Hepatocyte (in vitro differentiated cells): ENCODE results near the gene OXER1. TPM values are rescaled to one million over a fixed set of nuclear protein-coding genes. Genes with fewer than 3 reads are reported as not detected.

ENCODE experiments used
- DNase-seq: peaks from one replicate; pipeline ENCODE4 v3.0.0-alpha.2; 2016; ENCODE audit warnings: low spot score
- H2AFZ ChIP-seq: fragments of 200-600 bp; sonication (generic); 2 replicates; pipeline ENCODE4 v1.6.0; 2016; ENCODE audit warnings: antibody characterized with exemption, mild to moderate bottlenecking
- H3K27ac ChIP-seq: fragments of 200-600 bp; sonication (generic); 2 replicates; pipeline ENCODE4 v1.5.1; 2016; ENCODE audit warnings: mild to moderate bottlenecking
- H3K27me3 ChIP-seq: fragments of 200-600 bp; sonication (generic); 2 replicates; pipeline ENCODE4 v1.6.1; 2016
- H3K36me3 ChIP-seq: fragments of 200-600 bp; sonication (generic); replicated peaks from 2 replicates; pipeline ENCODE4 v1.5.1; 2016; ENCODE audit warnings: low read depth; ENCODE audit not compliant: insufficient read depth
- H3K4me1 ChIP-seq: fragments of 200-600 bp; sonication (generic); 2 replicates; pipeline ENCODE4 v1.5.1; 2016; ENCODE audit warnings: mild to moderate bottlenecking, moderate library complexity; ENCODE audit not compliant: insufficient read depth
- H3K4me2 ChIP-seq: fragments of 200-600 bp; sonication (generic); 2 replicates; pipeline ENCODE4 v1.6.0; 2016
- H3K4me3 ChIP-seq: fragments of 200-600 bp; sonication (generic); 2 replicates; pipeline ENCODE4 v1.5.1; 2016; ENCODE audit warnings: mild to moderate bottlenecking
- H3K79me2 ChIP-seq: fragments of 200-600 bp; sonication (generic); 2 replicates; pipeline ENCODE4 v1.6.0; 2017; ENCODE audit warnings: mild to moderate bottlenecking
- H3K9me2 ChIP-seq: fragments of 200-600 bp; sonication (generic); replicated peaks from 2 replicates; pipeline ENCODE4 v1.6.0; 2017; ENCODE audit warnings: mild to moderate bottlenecking; ENCODE audit not compliant: insufficient read depth
- H3K9me3 ChIP-seq: fragments of 200-600 bp; sonication (generic); 2 replicates; pipeline ENCODE4 v1.5.1; 2016; ENCODE audit warnings: low read depth, mild to moderate bottlenecking
- H4K20me1 ChIP-seq: fragments of 200-600 bp; sonication (generic); 2 replicates; pipeline ENCODE4 v1.6.0; 2016; ENCODE audit warnings: mild to moderate bottlenecking; ENCODE audit not compliant: insufficient read depth, poor library complexity, severe bottlenecking
- EZH2 ChIP-seq: fragments of 200-600 bp; sonication (generic); IDR thresholded peaks from 2 replicates; pipeline ENCODE4 v1.6.1; 2016; ENCODE audit warnings: antibody characterized with exemption, mild to moderate bottlenecking, borderline replicate concordance
- EZH2phosphoT487 ChIP-seq: fragments of 200-600 bp; sonication (generic); IDR thresholded peaks from one replicate; pipeline ENCODE4 v1.6.1; 2018; ENCODE audit warnings: antibody characterized with exemption, mild to moderate bottlenecking, low read depth, moderate library complexity; ENCODE audit not compliant: unreplicated experiment, severe bottlenecking
- WGBS: methylation state at CpG from one replicate; pipeline ENCODE4 v1.1.6; 2016; ENCODE audit warnings: low lambda C conversion rate; ENCODE audit errors: missing lambda C conversion rate; 5-methylcytosine and 5-hydroxymethylcytosine counted together
- polyA plus RNA-seq: library from polyadenylated mRNA; unstranded; fragments of >200 nt; fragmentation: Nextera tagmentation; extraction: Ambion mirVana; gene quantifications from 2 replicates; pipeline ENCODE4 v1.2.1, GENCODE V29; 2016
- total RNA-seq: library from RNA; depleted of rRNA; stranded (reverse); fragments of >200 nt; gene quantifications from 2 replicates; pipeline ENCODE4 v1.2.3, GENCODE V29; 2014
- TF ChIP-seq, protein P1 (sequence below): fragments of 200-600 bp; sonication (generic); IDR thresholded peaks from 2 replicates; pipeline ENCODE4 v1.5.1; 2016; ENCODE audit warnings: antibody characterized with exemption, mild to moderate bottlenecking; ENCODE audit not compliant: poor library complexity

Gene OXER1
- total and polyA plus RNA-seq, 2 experiments from 2014 or later: 5.1 to 9.5 TPM

DNA sequence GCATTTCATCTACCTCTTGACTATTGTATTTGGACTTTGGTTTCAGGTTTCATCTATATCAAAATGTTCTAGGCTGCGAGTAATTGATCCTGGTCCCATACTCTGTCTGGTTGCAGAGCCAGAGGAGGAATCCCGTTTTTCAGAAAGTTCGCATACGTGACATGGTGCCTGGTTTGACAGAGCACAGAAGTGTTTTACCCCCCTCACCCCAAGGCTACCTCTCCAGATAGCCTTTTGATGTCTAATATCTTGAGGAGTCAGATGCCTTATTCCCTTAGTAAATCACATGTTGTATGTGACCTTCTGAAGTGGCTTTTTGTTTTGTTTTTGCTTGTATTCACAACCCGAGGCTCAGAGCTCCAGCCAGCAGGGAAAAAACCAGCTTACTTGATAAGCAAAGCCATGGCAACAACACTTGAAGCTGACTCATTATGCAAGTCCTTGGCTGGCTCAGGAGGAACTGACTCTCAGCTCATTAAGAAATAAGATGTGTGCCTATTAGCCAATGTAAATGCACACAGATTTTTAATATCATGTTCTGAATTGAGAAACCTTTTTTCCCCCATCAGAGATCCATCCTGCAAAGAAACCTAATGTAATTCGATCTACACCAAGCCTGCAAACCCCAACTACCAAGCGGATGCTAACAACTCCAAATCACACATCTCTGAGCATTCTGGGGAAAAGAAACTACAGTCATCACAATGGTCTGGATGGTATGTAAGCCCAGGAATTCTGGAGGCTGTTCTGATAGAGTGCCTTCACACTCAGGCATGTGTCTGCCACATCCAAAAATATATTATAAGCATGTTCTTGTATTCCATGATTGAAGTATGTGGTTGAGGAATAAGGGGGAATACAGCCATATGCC lies 41.4 kb downstream of the OXER1 start:
- Histone ChIP-seq H3K27ac (peak overlapping the region; percentile 77), H4K20me1 (no peaks in the 10 kb centered on the region), H3K4me3 (no peak overlapping the region), H3K9me2 (no peaks in the 10 kb centered on the region), H3K36me3 (no peaks in the 10 kb centered on the region), H3K79me2 (no peaks in the 10 kb centered on the region), H2AFZ (no peak overlapping the region), H3K9me3 (no peaks in the 10 kb centered on the region), H3K27me3 (no peaks in the 10 kb centered on the region), H3K4me1 (peaks cover 16% of the 10 kb centered on the region), H3K4me2 (peak overlapping the region; percentile 61)
- 56% methylated on average over 7 of the region's 7 CpGs for WGBS
- peak; percentile 72 for DNase-seq
- TF ChIP-seq EZH2phosphoT487 (no peak), EZH2 (no peak)
- TF ChIP-seq, protein P1, sequence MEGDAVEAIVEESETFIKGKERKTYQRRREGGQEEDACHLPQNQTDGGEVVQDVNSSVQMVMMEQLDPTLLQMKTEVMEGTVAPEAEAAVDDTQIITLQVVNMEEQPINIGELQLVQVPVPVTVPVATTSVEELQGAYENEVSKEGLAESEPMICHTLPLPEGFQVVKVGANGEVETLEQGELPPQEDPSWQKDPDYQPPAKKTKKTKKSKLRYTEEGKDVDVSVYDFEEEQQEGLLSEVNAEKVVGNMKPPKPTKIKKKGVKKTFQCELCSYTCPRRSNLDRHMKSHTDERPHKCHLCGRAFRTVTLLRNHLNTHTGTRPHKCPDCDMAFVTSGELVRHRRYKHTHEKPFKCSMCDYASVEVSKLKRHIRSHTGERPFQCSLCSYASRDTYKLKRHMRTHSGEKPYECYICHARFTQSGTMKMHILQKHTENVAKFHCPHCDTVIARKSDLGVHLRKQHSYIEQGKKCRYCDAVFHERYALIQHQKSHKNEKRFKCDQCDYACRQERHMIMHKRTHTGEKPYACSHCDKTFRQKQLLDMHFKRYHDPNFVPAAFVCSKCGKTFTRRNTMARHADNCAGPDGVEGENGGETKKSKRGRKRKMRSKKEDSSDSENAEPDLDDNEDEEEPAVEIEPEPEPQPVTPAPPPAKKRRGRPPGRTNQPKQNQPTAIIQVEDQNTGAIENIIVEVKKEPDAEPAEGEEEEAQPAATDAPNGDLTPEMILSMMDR: no peak

DNA sequence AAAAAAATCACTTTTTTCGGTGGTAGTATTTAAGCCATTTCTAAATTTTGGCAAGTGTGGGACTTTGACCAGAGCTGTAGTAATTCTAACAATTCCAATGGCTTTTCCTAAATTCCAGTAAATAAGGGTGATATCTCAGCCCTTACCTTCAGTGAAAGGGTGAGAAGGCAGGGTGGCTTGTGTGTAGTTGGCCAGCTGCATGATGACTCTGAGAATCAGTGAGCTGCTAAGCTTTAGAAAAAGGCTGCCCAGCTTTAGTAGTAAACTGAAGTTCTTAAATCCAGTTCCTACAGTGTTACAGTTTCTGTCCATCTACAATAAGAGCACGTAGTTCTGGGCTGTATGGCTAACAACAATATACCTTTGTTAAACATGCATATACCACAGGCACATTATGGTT lies 42.0 kb downstream of the OXER1 start:
- Histone ChIP-seq H3K27ac (peak overlapping the region; percentile 77), H2AFZ (no peak overlapping the region), H3K9me2 (no peaks in the 10 kb centered on the region), H4K20me1 (no peaks in the 10 kb centered on the region), H3K4me2 (peak overlapping the region; percentile 61), H3K79me2 (no peaks in the 10 kb centered on the region), H3K36me3 (no peaks in the 10 kb centered on the region), H3K27me3 (no peaks in the 10 kb centered on the region), H3K4me3 (no peak overlapping the region), H3K9me3 (no peaks in the 10 kb centered on the region), H3K4me1 (peaks cover 16% of the 10 kb centered on the region)
- DNase-seq: no peak
- TF ChIP-seq EZH2phosphoT487 (no peak), EZH2 (no peak)
- TF ChIP-seq, protein P1: no peak
- 80% methylated on average over 2 of the region's 2 CpGs for WGBS

DNA sequence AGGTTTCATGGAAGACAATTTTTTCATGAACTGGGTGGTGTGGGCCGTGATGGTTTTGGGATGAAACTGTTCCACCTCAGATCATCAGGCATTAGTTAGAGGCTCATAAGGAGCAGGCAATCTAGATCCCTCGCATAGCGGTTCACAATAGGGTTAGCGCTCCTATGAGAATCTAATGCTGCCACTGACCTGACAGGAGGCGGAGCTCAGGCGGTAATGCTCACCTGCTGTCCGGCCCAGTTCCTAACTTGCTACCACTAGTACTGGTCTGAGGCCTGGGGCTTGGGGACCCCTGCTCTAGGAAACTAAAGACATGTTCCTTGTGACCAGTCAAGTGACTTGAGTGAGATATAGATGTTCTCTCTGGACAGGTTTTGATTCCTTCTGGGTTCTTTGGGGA lies 49.2 kb downstream of the OXER1 start:
- H3K36me3 ChIP-seq: no peaks in the 10 kb centered on the region
- H4K20me1 ChIP-seq: no peaks in the 10 kb centered on the region
- TF ChIP-seq EZH2phosphoT487: no peak
- H3K4me2 ChIP-seq: no peak overlapping the region
- 91% methylated on average over 7 of the region's 7 CpGs for WGBS
- H2AFZ ChIP-seq: no peak overlapping the region
- DNase-seq: no peak
- no peaks in the 10 kb centered on the region for H3K79me2 ChIP-seq
- H3K9me3 ChIP-seq: no peaks in the 10 kb centered on the region
- no peak overlapping the region for H3K4me3 ChIP-seq
- no peaks in the 10 kb centered on the region for H3K9me2 ChIP-seq
- no peaks in the 10 kb centered on the region for H3K27me3 ChIP-seq
- no peaks in the 10 kb centered on the region for H3K4me1 ChIP-seq
- no peak overlapping the region for H3K27ac ChIP-seq

DNA sequence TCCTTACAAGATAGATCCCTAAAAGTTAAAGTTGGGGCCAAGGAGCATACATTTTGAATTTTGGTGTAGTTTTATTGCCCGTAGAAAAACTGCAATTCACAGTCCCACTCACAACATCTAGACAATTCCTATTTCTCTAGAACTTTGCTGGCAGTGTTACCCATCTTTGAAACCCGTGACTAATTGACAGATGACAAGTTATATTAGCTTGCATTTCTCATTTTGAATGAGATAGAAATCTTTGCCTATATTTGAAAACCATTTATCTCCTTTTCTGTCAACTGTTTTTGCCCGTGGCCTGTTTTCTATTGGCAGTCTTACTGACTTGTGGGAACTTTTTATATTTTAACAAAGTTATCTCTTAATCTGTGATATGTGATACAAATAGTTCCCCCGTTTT lies 50.0 kb downstream of the OXER1 start:
- Histone ChIP-seq H3K79me2 (no peaks in the 10 kb centered on the region), H3K9me3 (no peaks in the 10 kb centered on the region), H2AFZ (no peak overlapping the region), H3K36me3 (no peaks in the 10 kb centered on the region), H3K27me3 (no peaks in the 10 kb centered on the region), H3K4me2 (no peak overlapping the region), H3K27ac (no peak overlapping the region), H3K4me1 (no peaks in the 10 kb centered on the region), H3K4me3 (no peak overlapping the region), H4K20me1 (no peaks in the 10 kb centered on the region), H3K9me2 (no peaks in the 10 kb centered on the region)
- no peak for TF ChIP-seq EZH2
- TF ChIP-seq EZH2phosphoT487: no peak
- TF ChIP-seq, protein P1: no peak
- DNase-seq: no peak
- 72% methylated on average over 4 of the region's 4 CpGs for WGBS
